DOHH2 (cell line): ENCODE data around the gene SCAF1.
"Not testable (repeated sequence)": the region's sequence is repeated elsewhere in the genome, so short reads cannot be mapped to it uniquely, and the experiment has no call there.

Source experiments
- H3F3A ChIP-seq: fragments of 200-600 bp; sonication (generic), shearing (Covaris generic); 2 replicates; pipeline ENCODE4 v1.6.0; 2016; ENCODE audit warnings: antibody characterized with exemption, mild to moderate bottlenecking; ENCODE audit not compliant: control insufficient read depth, insufficient read depth
- H3K27ac ChIP-seq: fragments of 200-600 bp; sonication (generic); 2 replicates; pipeline ENCODE4 v1.5.1; 2014; ENCODE audit warnings: low read depth, mild to moderate bottlenecking, low read length, moderate library complexity
- H3K27me3 ChIP-seq: fragments of 200-600 bp; sonication (generic); 2 replicates; pipeline ENCODE4 v1.6.1; 2014; ENCODE audit warnings: mild to moderate bottlenecking, low read length, mixed read lengths; ENCODE audit not compliant: control insufficient read depth
- H3K36me3 ChIP-seq: fragments of 200-600 bp; sonication (generic); 2 replicates; pipeline ENCODE4 v1.6.1; 2014; ENCODE audit warnings: mild to moderate bottlenecking, low read length, moderate library complexity, mixed read lengths; ENCODE audit not compliant: control insufficient read depth
- H3K4me1 ChIP-seq: fragments of 200-600 bp; sonication (generic); 2 replicates; pipeline ENCODE4 v1.6.1; 2014; ENCODE audit warnings: mild to moderate bottlenecking, low read length, mixed read lengths; ENCODE audit not compliant: control insufficient read depth
- H3K4me2 ChIP-seq: fragments of 200-600 bp; sonication (generic); 2 replicates; pipeline ENCODE4 v1.6.0; 2014; ENCODE audit warnings: mild to moderate bottlenecking, low read length, moderate library complexity
- H3K4me3 ChIP-seq: fragments of 200-600 bp; sonication (generic); 2 replicates; pipeline ENCODE4 v1.5.1; 2014; ENCODE audit warnings: mild to moderate bottlenecking, low read length, mixed read lengths
- H3K79me2 ChIP-seq: fragments of 200-600 bp; sonication (generic); 2 replicates; pipeline ENCODE4 v1.6.1; 2014; ENCODE audit warnings: mild to moderate bottlenecking, low read length, mixed read lengths; ENCODE audit not compliant: control insufficient read depth
- H3K9me2 ChIP-seq: fragments of 200-600 bp; sonication (generic); replicated peaks from 2 replicates; pipeline ENCODE4 v1.6.1; 2014; ENCODE audit warnings: mild to moderate bottlenecking, low read length, mixed read lengths; ENCODE audit not compliant: control insufficient read depth
- H3K9me3 ChIP-seq: fragments of 200-600 bp; sonication (generic); 2 replicates; pipeline ENCODE4 v1.6.1; 2014; ENCODE audit warnings: antibody characterized with exemption, low read length, mixed read lengths; ENCODE audit not compliant: control insufficient read depth, insufficient read depth
- H4K20me1 ChIP-seq: fragments of 200-600 bp; sonication (generic); 2 replicates; pipeline ENCODE4 v1.6.0; 2014; ENCODE audit warnings: low read depth, mild to moderate bottlenecking, antibody characterized with exemption, low read length, moderate library complexity; ENCODE audit not compliant: control insufficient read depth, insufficient read depth
- CTCF ChIP-seq: fragments of 200-600 bp; sonication (generic); IDR thresholded peaks from one replicate; pipeline ENCODE4 v1.5.1; 2014; ENCODE audit warnings: antibody characterized with exemption, mild to moderate bottlenecking, low read depth, low read length; ENCODE audit not compliant: poor library complexity, severe bottlenecking
- EZH2phosphoT487 ChIP-seq: fragments of 200-600 bp; sonication (generic); IDR thresholded peaks from 2 replicates; pipeline ENCODE4 v1.6.1; 2017; ENCODE audit warnings: borderline replicate concordance, mild to moderate bottlenecking, antibody characterized with exemption, low read length, moderate library complexity, mixed read lengths

The SCAF1 gene

GRCh38 chr19:49632576-49632975 lies 9.4 kb upstream of the SCAF1 start:
- no peaks in the 10 kb centered on the region for H3K79me2 ChIP-seq
- TF ChIP-seq CTCF, result no peak
- TF ChIP-seq EZH2phosphoT487, result no peak
- H4K20me1 ChIP-seq, result no peaks in the 10 kb centered on the region
- no peaks in the 10 kb centered on the region for H3F3A ChIP-seq
- peaks cover 1% of the 10 kb centered on the region for H3K4me1 ChIP-seq
- H3K4me3 ChIP-seq, result no peak overlapping the region
- no peak overlapping the region for H3K27ac ChIP-seq
- no peak overlapping the region for H3K4me2 ChIP-seq
- no peaks in the 10 kb centered on the region for H3K9me3 ChIP-seq
- no peaks in the 10 kb centered on the region; the same call in 1 of the 2 replicates for H3K36me3 ChIP-seq
- H3K9me2 ChIP-seq, result no peaks in the 10 kb centered on the region
- peaks cover 6% of the 10 kb centered on the region; the same call in 1 of the 2 replicates for H3K27me3 ChIP-seq

GRCh38 chr19:49633273-49633672 lies 8.7 kb upstream of the SCAF1 start:
- H3K79me2 ChIP-seq, H3K4me2 ChIP-seq, H3F3A ChIP-seq, H3K4me1 ChIP-seq, H3K36me3 ChIP-seq, H4K20me1 ChIP-seq, H3K9me2 ChIP-seq, H3K27ac ChIP-seq, H3K9me3 ChIP-seq, H3K4me3 ChIP-seq: not testable (repeated sequence)
- H3K27me3 ChIP-seq, result peaks cover 12% of the 10 kb centered on the region

DNA sequence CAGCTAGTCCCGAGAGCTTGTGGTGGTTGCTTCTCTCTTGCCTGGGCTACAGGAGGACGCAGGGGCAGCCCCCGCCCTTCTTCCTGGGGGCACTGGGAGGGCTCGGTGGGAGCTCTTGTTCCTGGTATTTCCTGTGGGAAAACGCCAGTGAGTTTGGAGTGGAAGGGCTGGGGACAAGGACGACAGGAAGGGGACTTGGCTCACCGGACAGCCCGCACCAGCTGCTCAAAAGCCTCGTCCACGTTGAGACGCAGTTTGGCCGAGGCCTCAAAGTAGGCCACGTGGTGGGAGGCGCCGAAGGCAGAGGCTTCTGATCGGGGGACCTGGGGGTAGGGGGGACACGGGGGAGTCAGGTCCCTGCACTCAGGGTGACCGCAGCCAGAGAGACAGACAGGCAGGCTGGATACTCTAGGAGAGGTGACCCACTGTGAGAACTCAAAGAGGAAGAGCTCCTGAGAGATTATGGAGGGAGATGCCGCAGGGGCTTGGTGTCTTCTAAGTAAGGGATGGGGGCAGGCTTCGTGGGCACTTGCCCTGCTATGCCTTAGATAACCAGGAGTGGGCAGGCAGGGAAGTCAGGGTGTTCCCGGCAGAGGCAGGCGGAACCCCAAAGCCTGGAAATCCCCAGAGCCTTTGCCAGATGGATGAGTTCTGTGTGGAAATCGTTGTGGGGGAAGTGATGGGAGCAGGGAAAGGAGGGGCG lies 6.3 kb upstream of the SCAF1 start:
- TF ChIP-seq CTCF (no peak), EZH2phosphoT487 (no peak)
- H3K36me3 ChIP-seq, result peaks cover under 1% of the 10 kb centered on the region; the same call in 1 of the 2 replicates
- no peaks in the 10 kb centered on the region for H3K9me2 ChIP-seq
- H3K79me2 ChIP-seq, result peaks cover under 1% of the 10 kb centered on the region
- no peak overlapping the region for H3K27ac ChIP-seq
- H3K4me1 ChIP-seq, result peaks cover 19% of the 10 kb centered on the region
- H3K4me2 ChIP-seq, result no peak overlapping the region
- H3K4me3 ChIP-seq, result no peak overlapping the region
- no peaks in the 10 kb centered on the region for H3K9me3 ChIP-seq
- H3K27me3 ChIP-seq, result peaks cover 19% of the 10 kb centered on the region
- H4K20me1 ChIP-seq, result no peaks in the 10 kb centered on the region
- peaks cover under 1% of the 10 kb centered on the region for H3F3A ChIP-seq

GRCh38 chr19:49636233-49636932 lies 5.6 kb upstream of the SCAF1 start:
- Histone ChIP-seq H3K27ac (no peak overlapping the region), H3K36me3 (peaks cover 5% of the 10 kb centered on the region; the same call in 1 of the 2 replicates)

More at GRCh38 chr19:49636233-49636932, 5.6 kb upstream of the SCAF1 start:
- TF ChIP-seq EZH2phosphoT487, result no peak
- no peak for TF ChIP-seq CTCF
- Histone ChIP-seq H3K9me2 (no peaks in the 10 kb centered on the region), H3K4me3 (no peak overlapping the region), H3K79me2 (peaks cover 7% of the 10 kb centered on the region), H3K9me3 (no peaks in the 10 kb centered on the region), H3K4me1 (peaks cover 19% of the 10 kb centered on the region), H3K27me3 (peaks cover 19% of the 10 kb centered on the region), H3F3A (peaks cover 6% of the 10 kb centered on the region), H3K4me2 (no peak overlapping the region), H4K20me1 (no peaks in the 10 kb centered on the region)
